Naive thymus-derived CD4-positive, alpha-beta T cell (primary cell): ENCODE data around the gene INSC. TPM values are rescaled to one million over a fixed set of nuclear protein-coding genes. Genes with fewer than 3 reads are reported as not detected.

Source experiments
- ATAC-seq: fragments of 150-1000 bp; cut with Tn5 transposase; 2 replicates; pipeline ENCODE4 v1.10.0; 2021; ENCODE audit warnings: mild to moderate bottlenecking, moderate library complexity
- CTCF ChIA-PET: fragments of 350-600 bp; sonication (Branson Sonifier 250); formaldehyde crosslinking; loops from one replicate; lab custom pipeline; 2021; ENCODE audit warnings: antibody characterized with exemption; lab: Charles Lee
- POLR2A ChIA-PET: fragments of 350-600 bp; sonication (Branson Sonifier 250); formaldehyde crosslinking; loops from one replicate; lab custom pipeline; 2021; ENCODE audit warnings: antibody characterized with exemption, inconsistent platforms; lab: Charles Lee
- DNase-seq, 9 donors: peaks; one replicate each; pipeline versions ENCODE4 v3.0.0 to v3.0.0-alpha.2; 2020 to 2022; ENCODE audit warnings: mixed read lengths in 1 of 9
- H3K27ac ChIP-seq: one replicate; pipeline ENCODE4 v1.7.0; 2013; ENCODE audit warnings: mild to moderate bottlenecking, low read depth, low read length, moderate library complexity
- H3K27me3 ChIP-seq, 2 donors: one replicate each; pipeline ENCODE4 v1.7.0; 2013; ENCODE audit warnings: low read length in 2 of 2, mild to moderate bottlenecking in 2 of 2, moderate library complexity in 2 of 2; ENCODE audit not compliant: control insufficient read depth in 2 of 2, insufficient read depth in 2 of 2
- H3K36me3 ChIP-seq, 3 experiments: 1 replicate in 2 of 3; 2 replicates in 1 of 3; pipeline ENCODE4 v1.7.0; 2013; ENCODE audit warnings: low read length in 3 of 3, mild to moderate bottlenecking in 3 of 3, moderate library complexity in 1 of 3; ENCODE audit not compliant: insufficient read depth in 3 of 3, control insufficient read depth in 2 of 3
- H3K4me1 ChIP-seq, 2 donors: one replicate each; pipeline ENCODE4 v1.7.0; 2013; ENCODE audit warnings: low read length in 2 of 2, mild to moderate bottlenecking in 2 of 2, moderate library complexity in 1 of 2; ENCODE audit not compliant: control insufficient read depth in 2 of 2, insufficient read depth in 2 of 2
- H3K4me3 ChIP-seq: 2 replicates; pipeline ENCODE4 v1.7.0; 2013; ENCODE audit warnings: mild to moderate bottlenecking, low read length
- H3K9me3 ChIP-seq, 3 experiments: 1 replicate in 2 of 3; 2 replicates in 1 of 3; pipeline ENCODE4 v1.7.0; 2013; ENCODE audit warnings: low read length in 3 of 3; ENCODE audit not compliant: control insufficient read depth in 2 of 3
- H3K27ac Mint-ChIP-seq, 9 donors: one replicate each; pipeline ENCODE4 v1.8.0; 2020 to 2022; ENCODE audit warnings: mixed read lengths in 9 of 9, mild to moderate bottlenecking in 8 of 9, moderate library complexity in 5 of 9, inconsistent platforms in 2 of 9
- H3K27me3 Mint-ChIP-seq, 5 donors: one replicate each; pipeline ENCODE4 v1.8.0; 2021 to 2022; ENCODE audit warnings: mixed read lengths in 5 of 5, mild to moderate bottlenecking in 1 of 5
- H3K36me3 Mint-ChIP-seq, 5 donors: one replicate each; pipeline ENCODE4 v1.8.0; 2020 to 2022; ENCODE audit warnings: mixed read lengths in 5 of 5, mild to moderate bottlenecking in 3 of 5, inconsistent platforms in 1 of 5
- H3K4me1 Mint-ChIP-seq, 7 donors: one replicate each; pipeline ENCODE4 v1.8.0; 2020 to 2022; ENCODE audit warnings: mixed read lengths in 7 of 7, mild to moderate bottlenecking in 3 of 7, inconsistent platforms in 1 of 7
- H3K4me3 Mint-ChIP-seq, 10 donors: one replicate each; pipeline ENCODE4 v1.8.0; 2020 to 2022; ENCODE audit warnings: mild to moderate bottlenecking in 10 of 10, mixed read lengths in 10 of 10, moderate library complexity in 6 of 10, inconsistent platforms in 2 of 10
- H3K9me3 Mint-ChIP-seq, 11 donors: one replicate each; pipeline ENCODE4 v1.8.0; 2020 to 2022; ENCODE audit warnings: mixed read lengths in 11 of 11, mild to moderate bottlenecking in 4 of 11, inconsistent platforms in 1 of 11, moderate library complexity in 1 of 11
- intact Hi-C, 2 donors: fragments of 100-400 bp; cut with micrococcal nuclease; formaldehyde crosslinking; loops; one replicate each; pipeline ENCODE4 v1.15.1; 2023
- polyA plus RNA-seq, 2 donors: library from polyadenylated mRNA; unstranded; fragments of 300-500 nt; fragmentation: Illumina TruSeq; gene quantifications; one replicate each; pipeline ENCODE4 v1.2.3, GENCODE V29; 2021
- total RNA-seq, 6 experiments: library from RNA in 5 of 6; stranded (reverse) in 5 of 6; gene quantifications; 1 replicate in 5 of 6; 2 replicates in 1 of 6; pipeline ENCODE4 v1.2.3 and lab custom pipeline; 2021 to 2026

INSC gene
- total and polyA plus RNA-seq, 7 experiments from 2014 or later, result 0.14 to 0.56 (median 0.22) TPM; not detected in 2

- Histone ChIP-seq H3K27ac (no peak overlapping the region), H3K36me3 (no peaks in the 10 kb centered on the region), H3K4me3 (no peak overlapping the region), H3K27me3 (no peaks in the 10 kb centered on the region), H3K4me1 (no peaks in the 10 kb centered on the region), H3K9me3 (no peaks in the 10 kb centered on the region)
- DNase-seq (no peak), ATAC-seq (no peak)
- Mint-ChIP-seq H3K27me3 (peaks cover 0 to 14% (median 4%) of the 10 kb centered on the region in 5 donors), H3K27ac (no peak overlapping the region), H3K4me3 (no peak overlapping the region), H3K9me3 (no peaks in the 10 kb centered on the region), H3K36me3 (no peaks in the 10 kb centered on the region), H3K4me1 (no peaks in the 10 kb centered on the region)
- CTCF ChIA-PET, result interaction anchor here (0.5 kb wide), 1 partner anchor 19 kb away, joined by 5 read pairs; no protein-coding TSS in a partner anchor
- POLR2A ChIA-PET, result no interaction called here
- intact Hi-C loops, result loop anchor here in 1 of 2 donors (10.0 kb wide), 1 partner anchor 668 kb away; no protein-coding TSS in a partner anchor
Observed at GRCh38 chr11:15202626-15203025, 87.9 kb downstream of the INSC start.

GRCh38 chr11:15204711-15205110 is 90.0 kb downstream of the INSC start:
- ChIA-PET CTCF (interaction anchor here (1.7 kb wide), 1 partner anchor 296 kb away, joined by 7 read pairs; no protein-coding TSS in a partner anchor), POLR2A (no interaction called here)
- Mint-ChIP-seq H3K4me3 (no peak overlapping the region), H3K4me1 (no peaks in the 10 kb centered on the region), H3K27me3 (peaks cover 0 to 6% (median 3%) of the 10 kb centered on the region in 5 donors), H3K27ac (no peak overlapping the region), H3K36me3 (no peaks in the 10 kb centered on the region), H3K9me3 (no peaks in the 10 kb centered on the region)
- H3K27ac ChIP-seq, result no peak overlapping the region
- no peak for DNase-seq
- no peaks in the 10 kb centered on the region for H3K27me3 ChIP-seq
- ATAC-seq, result no peak
- H3K4me3 ChIP-seq, result no peak overlapping the region
- no peaks in the 10 kb centered on the region for H3K4me1 ChIP-seq
- no peaks in the 10 kb centered on the region for H3K9me3 ChIP-seq
- no peaks in the 10 kb centered on the region for H3K36me3 ChIP-seq
- intact Hi-C loops, result loop anchor here in 1 of 2 donors (5.0 to 10.0 kb wide), 2 partner anchors 232 to 670 kb away; partner anchors contain the start of gene CALCA

- H3K27ac ChIP-seq, result no peak overlapping the region
- Mint-ChIP-seq H3K4me3 (no peak overlapping the region), H3K9me3 (no peaks in the 10 kb centered on the region), H3K4me1 (no peaks in the 10 kb centered on the region), H3K36me3 (no peaks in the 10 kb centered on the region), H3K27ac (no peak overlapping the region), H3K27me3 (peaks cover 0 to 7% (median 0%) of the 10 kb centered on the region in 5 donors)
- no peaks in the 10 kb centered on the region for H3K27me3 ChIP-seq
- ATAC-seq (no peak), DNase-seq (no peak)
- H3K4me3 ChIP-seq, result no peak overlapping the region
- no peaks in the 10 kb centered on the region for H3K4me1 ChIP-seq
- no peaks in the 10 kb centered on the region for H3K36me3 ChIP-seq
- ChIA-PET CTCF (interaction anchor here (0.8 to 2.5 kb wide), 4 partner anchors 9 to 408 kb away, joined by 3 to 24 read pairs (median 7); no protein-coding TSS in a partner anchor), POLR2A (no interaction called here)
- H3K9me3 ChIP-seq, result no peaks in the 10 kb centered on the region
- intact Hi-C loops, result loop anchor here in 1 of 2 donors (5.0 to 10.0 kb wide), 2 partner anchors 234 to 672 kb away; partner anchors contain the start of gene CALCA
Observed at GRCh38 chr11:15206791-15207190, 92.1 kb downstream of the INSC start.

- Histone ChIP-seq H3K36me3 (no peaks in the 10 kb centered on the region), H3K27ac (no peak overlapping the region), H3K27me3 (no peaks in the 10 kb centered on the region), H3K4me3 (no peak overlapping the region), H3K9me3 (no peaks in the 10 kb centered on the region), H3K4me1 (no peaks in the 10 kb centered on the region)
- ATAC-seq, result peak; percentile 86
- CTCF ChIA-PET, result interaction anchor here (2.1 to 2.5 kb wide), 3 partner anchors 108 to 301 kb away, joined by 10 to 24 read pairs (median 11); no protein-coding TSS in a partner anchor
- POLR2A ChIA-PET, result no interaction called here
- intact Hi-C loops, result loop anchor here (1.0 to 10.0 kb wide), 5 partner anchors 107 to 674 kb away; partner anchors contain the start of gene CALCA (in 1 of the 2)
- H3K27me3 Mint-ChIP-seq, result peaks cover 0 to 2% (median 0%) of the 10 kb centered on the region in 5 donors
- H3K36me3 Mint-ChIP-seq, result no peaks in the 10 kb centered on the region
- H3K4me1 Mint-ChIP-seq, result no peaks in the 10 kb centered on the region
- H3K9me3 Mint-ChIP-seq, result no peaks in the 10 kb centered on the region
- H3K4me3 Mint-ChIP-seq, result no peak overlapping the region
- no peak overlapping the region for H3K27ac Mint-ChIP-seq
- peak; percentile 33 to 78 (median 66) for DNase-seq
Observed at GRCh38 chr11:15208378-15209222, 93.9 kb downstream of the INSC start.

- no peaks in the 10 kb centered on the region for H3K36me3 ChIP-seq
- H3K27me3 Mint-ChIP-seq, result peaks cover 0 to 2% (median 0%) of the 10 kb centered on the region in 5 donors
- H3K36me3 Mint-ChIP-seq, result no peaks in the 10 kb centered on the region
- no peaks in the 10 kb centered on the region for H3K27me3 ChIP-seq
- DNase-seq (no peak), ATAC-seq (peak; percentile 19)
- no peaks in the 10 kb centered on the region for H3K9me3 Mint-ChIP-seq
- no peaks in the 10 kb centered on the region for H3K4me1 Mint-ChIP-seq
- intact Hi-C loops, result no loop called here
- H3K9me3 ChIP-seq, result no peaks in the 10 kb centered on the region
- no peak overlapping the region for H3K4me3 Mint-ChIP-seq
- no peaks in the 10 kb centered on the region for H3K4me1 ChIP-seq
- ChIA-PET POLR2A (no interaction called here), CTCF (no interaction called here)
- no peak overlapping the region for H3K27ac ChIP-seq
- H3K4me3 ChIP-seq, result no peak overlapping the region
- no peak overlapping the region for H3K27ac Mint-ChIP-seq
Observed at GRCh38 chr11:15212876-15213275, 98.2 kb downstream of the INSC start.

- no peaks in the 10 kb centered on the region for H3K9me3 Mint-ChIP-seq
- intact Hi-C loops, result no loop called here
- peaks cover 0 to 2% (median 0%) of the 10 kb centered on the region in 5 donors for H3K27me3 Mint-ChIP-seq
- H3K4me1 Mint-ChIP-seq, result no peaks in the 10 kb centered on the region
- H3K27ac Mint-ChIP-seq, result no peak overlapping the region
- ATAC-seq, result no peak
- H3K4me3 Mint-ChIP-seq, result no peak overlapping the region
- H3K36me3 ChIP-seq, result no peaks in the 10 kb centered on the region
- H3K4me1 ChIP-seq, result no peaks in the 10 kb centered on the region
- no peak for DNase-seq
- ChIA-PET CTCF (no interaction called here), POLR2A (no interaction called here)
- no peaks in the 10 kb centered on the region for H3K27me3 ChIP-seq
- H3K36me3 Mint-ChIP-seq, result no peaks in the 10 kb centered on the region
- no peak overlapping the region for H3K4me3 ChIP-seq
- no peaks in the 10 kb centered on the region for H3K9me3 ChIP-seq
- H3K27ac ChIP-seq, result no peak overlapping the region
Observed at GRCh38 chr11:15213471-15214231, 98.9 kb downstream of the INSC start.
